ENCODE measurements around the gene C21orf58.
"Not testable (repeated sequence)": the region's sequence is repeated elsewhere in the genome, so short reads cannot be mapped to it uniquely, and the experiment has no call there.

- not testable (repeated sequence) for TF ChIP-seq CTCF (conservative IDR thresholded peaks at IDR 0.05; ENCODE audit: low read depth, low read length); EZH2 (IDR thresholded peaks at IDR 0.05; ENCODE audit: low read length, unreplicated experiment); EZH2phosphoT487 (IDR thresholded peaks at IDR 0.05; ENCODE audit: borderline replicate concordance, low read length)
Observed at GRCh38 chr21:46372947-46373346, 49.3 kb upstream of the C21orf58 start.
